Neural cell (in vitro differentiated cells): ENCODE results near the gene SPHK2. TPM values are rescaled to one million over a fixed set of nuclear protein-coding genes. Genes with fewer than 3 reads are reported as not detected.

ENCODE experiments used
- H2AFZ ChIP-seq: fragments of 200-600, 300-800 bp; sonication (generic), shearing (Covaris generic); 2 replicates; pipeline ENCODE4 v1.6.0; 2014; ENCODE audit warnings: low read depth, mild to moderate bottlenecking, antibody characterized with exemption, low read length, moderate library complexity
- H3F3A ChIP-seq: fragments of 200-600 bp; shearing (Covaris generic); 2 replicates; pipeline ENCODE4 v1.6.1; 2016; ENCODE audit warnings: mild to moderate bottlenecking, moderate library complexity, mixed read lengths, antibody characterized with exemption, low read length; ENCODE audit not compliant: insufficient read depth, poor library complexity, severe bottlenecking
- H3K27ac ChIP-seq: fragments of 200-600, 300-800 bp; sonication (generic), shearing (Covaris generic); 2 replicates; pipeline ENCODE4 v1.5.1; 2014; ENCODE audit warnings: mild to moderate bottlenecking, low read length, moderate library complexity
- H3K27me3 ChIP-seq: fragments of 300-800, 200-600 bp; sonication (generic), shearing (Covaris generic); 2 replicates; pipeline ENCODE4 v1.6.0; 2014; ENCODE audit warnings: mild to moderate bottlenecking, low read depth, low read length, moderate library complexity; ENCODE audit not compliant: insufficient read depth
- H3K36me3 ChIP-seq: fragments of 300-800, 200-600 bp; sonication (generic), shearing (Covaris generic); 2 replicates; pipeline ENCODE4 v1.5.1; 2014; ENCODE audit warnings: mild to moderate bottlenecking, antibody characterized with exemption, low read length, moderate library complexity; ENCODE audit not compliant: insufficient read depth
- H3K4me2 ChIP-seq: fragments of 300-800, 200-600 bp; sonication (generic), shearing (Covaris generic); 2 replicates; pipeline ENCODE4 v1.6.0; 2014; ENCODE audit warnings: mild to moderate bottlenecking, low read length
- H3K4me3 ChIP-seq: fragments of 300-800, 200-600 bp; sonication (generic), shearing (Covaris generic); 2 replicates; pipeline ENCODE4 v1.5.1; 2014; ENCODE audit warnings: mild to moderate bottlenecking, low read length, moderate library complexity
- H3K79me2 ChIP-seq: fragments of 200-600 bp; shearing (Covaris generic); replicated peaks from 2 replicates; pipeline ENCODE4 v1.6.0; 2014; ENCODE audit warnings: mild to moderate bottlenecking, low read length, moderate library complexity; ENCODE audit not compliant: insufficient read depth
- H3K9ac ChIP-seq: fragments of 300-800, 200-600 bp; sonication (generic), shearing (Covaris generic); 2 replicates; pipeline ENCODE4 v1.6.1; 2016; ENCODE audit warnings: mild to moderate bottlenecking, low read length, mixed read lengths
- H3K9me2 ChIP-seq: fragments of 200-600 bp; shearing (Covaris generic); 2 replicates; pipeline ENCODE4 v1.6.1; 2016; ENCODE audit warnings: mild to moderate bottlenecking, low read length, mixed read lengths; ENCODE audit not compliant: insufficient read depth
- H3K9me3 ChIP-seq: fragments of 200-600, 300-800 bp; sonication (generic), shearing (Covaris generic); 2 replicates; pipeline ENCODE4 v1.6.1; 2016; ENCODE audit warnings: mild to moderate bottlenecking, mixed run types, low read length, moderate library complexity, mixed read lengths
- H4K20me1 ChIP-seq: fragments of 200-600 bp; shearing (Covaris generic); 2 replicates; pipeline ENCODE4 v1.6.1; 2016; ENCODE audit warnings: mild to moderate bottlenecking, mixed run types; ENCODE audit not compliant: insufficient read depth
- EP300 ChIP-seq: fragments of 450-650 bp; conservative IDR thresholded peaks from 2 replicates; pipeline ENCODE4 v1.6.1; 2014; ENCODE audit warnings: antibody characterized with exemption, mild to moderate bottlenecking, moderate library complexity; ENCODE audit not compliant: poor library complexity, severe bottlenecking
- EZH2 ChIP-seq: fragments of 200-600, 300-800 bp; shearing (Covaris generic), sonication (generic); IDR thresholded peaks from 2 replicates; pipeline ENCODE4 v1.6.1; 2014; ENCODE audit warnings: antibody characterized with exemption, low read length, borderline replicate concordance, mild to moderate bottlenecking; ENCODE audit not compliant: insufficient read depth, poor library complexity, severe bottlenecking
- MXI1 ChIP-seq: fragments of 450-650 bp; conservative IDR thresholded peaks from 2 replicates; pipeline ENCODE4 v1.6.1; 2014; ENCODE audit warnings: antibody characterized with exemption, mild to moderate bottlenecking; ENCODE audit not compliant: poor library complexity, severe bottlenecking
- POLR2AphosphoS5 ChIP-seq: IDR thresholded peaks from 2 replicates; pipeline ENCODE4 v1.6.1; 2012
- RAD21 ChIP-seq: fragments of 450-650 bp; conservative IDR thresholded peaks from 2 replicates; pipeline ENCODE4 v1.6.1; 2014; ENCODE audit warnings: antibody characterized with exemption, mild to moderate bottlenecking, moderate library complexity
- REST ChIP-seq: IDR thresholded peaks from 2 replicates; pipeline ENCODE4 v1.6.1; 2012; ENCODE audit warnings: borderline replicate concordance
- SMC3 ChIP-seq: fragments of 450-650 bp; conservative IDR thresholded peaks from 2 replicates; pipeline ENCODE4 v1.6.1; 2014; ENCODE audit warnings: antibody characterized with exemption, mild to moderate bottlenecking, moderate library complexity; ENCODE audit not compliant: poor library complexity
- TAF1 ChIP-seq: IDR thresholded peaks from 2 replicates; pipeline ENCODE4 v1.6.1; 2012; ENCODE audit warnings: low read depth
- polyA plus RNA-seq: library from polyadenylated mRNA; depleted of rRNA; stranded (reverse); fragments of >200 nt; gene quantifications from 2 replicates; pipeline ENCODE4 v1.2.3, GENCODE V29; 2014
- TF ChIP-seq, protein P1 (sequence below): fragments of 450-650 bp; IDR thresholded peaks from 2 replicates; pipeline ENCODE4 v1.5.1; 2014; ENCODE audit warnings: antibody characterized with exemption, mild to moderate bottlenecking, moderate library complexity; ENCODE audit not compliant: poor library complexity, severe bottlenecking

Gene SPHK2
- polyA plus RNA-seq, 1 donor from 2014 or later, result 22.6 TPM

GRCh38 chr19:48668332-48668731 is 49.0 kb downstream of the SPHK2 start:
- no peaks in the 10 kb centered on the region for H3K36me3 ChIP-seq
- no peak overlapping the region for H3K4me3 ChIP-seq
- no peak for TF ChIP-seq REST
- TF ChIP-seq POLR2AphosphoS5, result no peak
- no peak for TF ChIP-seq EP300
- TF ChIP-seq, protein P1, sequence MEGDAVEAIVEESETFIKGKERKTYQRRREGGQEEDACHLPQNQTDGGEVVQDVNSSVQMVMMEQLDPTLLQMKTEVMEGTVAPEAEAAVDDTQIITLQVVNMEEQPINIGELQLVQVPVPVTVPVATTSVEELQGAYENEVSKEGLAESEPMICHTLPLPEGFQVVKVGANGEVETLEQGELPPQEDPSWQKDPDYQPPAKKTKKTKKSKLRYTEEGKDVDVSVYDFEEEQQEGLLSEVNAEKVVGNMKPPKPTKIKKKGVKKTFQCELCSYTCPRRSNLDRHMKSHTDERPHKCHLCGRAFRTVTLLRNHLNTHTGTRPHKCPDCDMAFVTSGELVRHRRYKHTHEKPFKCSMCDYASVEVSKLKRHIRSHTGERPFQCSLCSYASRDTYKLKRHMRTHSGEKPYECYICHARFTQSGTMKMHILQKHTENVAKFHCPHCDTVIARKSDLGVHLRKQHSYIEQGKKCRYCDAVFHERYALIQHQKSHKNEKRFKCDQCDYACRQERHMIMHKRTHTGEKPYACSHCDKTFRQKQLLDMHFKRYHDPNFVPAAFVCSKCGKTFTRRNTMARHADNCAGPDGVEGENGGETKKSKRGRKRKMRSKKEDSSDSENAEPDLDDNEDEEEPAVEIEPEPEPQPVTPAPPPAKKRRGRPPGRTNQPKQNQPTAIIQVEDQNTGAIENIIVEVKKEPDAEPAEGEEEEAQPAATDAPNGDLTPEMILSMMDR, result no peak
- no peak for TF ChIP-seq MXI1
- no peak for TF ChIP-seq RAD21
- no peak for TF ChIP-seq TAF1
- no peak for TF ChIP-seq EZH2
- TF ChIP-seq SMC3, result no peak
- no peaks in the 10 kb centered on the region for H3K27me3 ChIP-seq
- no peaks in the 10 kb centered on the region for H3F3A ChIP-seq
- no peak overlapping the region for H3K27ac ChIP-seq
- no peaks in the 10 kb centered on the region for H3K79me2 ChIP-seq
- H2AFZ ChIP-seq, result no peak overlapping the region
- no peak overlapping the region for H3K9ac ChIP-seq
- no peak overlapping the region for H3K4me2 ChIP-seq
- no peaks in the 10 kb centered on the region for H3K9me2 ChIP-seq
- no peaks in the 10 kb centered on the region for H4K20me1 ChIP-seq
- no peaks in the 10 kb centered on the region for H3K9me3 ChIP-seq

- TF ChIP-seq SMC3 (no peak), EP300 (no peak), REST (no peak), RAD21 (no peak), MXI1 (no peak), TAF1 (no peak), EZH2 (no peak), POLR2AphosphoS5 (no peak)
- TF ChIP-seq, protein P1, result no peak
- no peaks in the 10 kb centered on the region for H3K36me3 ChIP-seq
- no peaks in the 10 kb centered on the region for H3K9me2 ChIP-seq
- H3K4me3 ChIP-seq, result no peak overlapping the region
- H3K9ac ChIP-seq, result no peak overlapping the region
- H3K79me2 ChIP-seq, result no peaks in the 10 kb centered on the region
- no peak overlapping the region for H3K4me2 ChIP-seq
- no peaks in the 10 kb centered on the region for H3F3A ChIP-seq
- H4K20me1 ChIP-seq, result no peaks in the 10 kb centered on the region
- H2AFZ ChIP-seq, result no peak overlapping the region
- no peaks in the 10 kb centered on the region for H3K27me3 ChIP-seq
- no peak overlapping the region for H3K27ac ChIP-seq
- no peaks in the 10 kb centered on the region for H3K9me3 ChIP-seq
These were observed 49.5 kb downstream of the SPHK2 start for GRCh38 chr19:48668761-48669160.
